HepG2 (cell line): ENCODE measurements around the gene CBX2. TPM values are rescaled to one million over a fixed set of nuclear protein-coding genes. Genes with fewer than 3 reads are reported as not detected.

ENCODE experiments used
- AHDC1 ChIP-seq: sonication (generic); formaldehyde crosslinking; IDR thresholded peaks from 2 replicates; pipeline ENCODE4 v1.5.1; 2020; ENCODE audit warnings: mild to moderate bottlenecking, missing genetic modification reagents, borderline replicate concordance
- ARHGAP35 ChIP-seq: sonication (generic); formaldehyde crosslinking; IDR thresholded peaks from 2 replicates; pipeline ENCODE4 v1.9.0; 2022; ENCODE audit warnings: mild to moderate bottlenecking, inconsistent platforms, moderate library complexity, missing genetic modification reagents, borderline replicate concordance
- BORCS8-MEF2B ChIP-seq: sonication (generic); formaldehyde crosslinking; IDR thresholded peaks from 2 replicates; pipeline ENCODE4 v1.8.0; 2022; ENCODE audit warnings: mild to moderate bottlenecking, missing genetic modification reagents
- EEA1 ChIP-seq: sonication (generic); formaldehyde crosslinking; IDR thresholded peaks from 2 replicates; pipeline ENCODE4 v1.5.1; 2020; ENCODE audit warnings: mild to moderate bottlenecking, missing genetic modification reagents, borderline replicate concordance
- FOXK2 ChIP-seq: fragments of 450-650 bp; IDR thresholded peaks from 2 replicates; pipeline ENCODE4 v1.6.1; 2016
- MAFF ChIP-seq: IDR thresholded peaks from 2 replicates; pipeline ENCODE4 v1.6.1; 2011; ENCODE audit warnings: low read depth, low read length, improper control_type of control experiment
- MIER2 ChIP-seq: IDR thresholded peaks from 2 replicates; pipeline ENCODE4 v1.6.1; 2016; ENCODE audit warnings: missing biosample characterization, missing genetic modification reagents
- NCOA1 ChIP-seq: sonication (generic); formaldehyde crosslinking; IDR thresholded peaks from 2 replicates; pipeline ENCODE4 v1.9.0; 2021; ENCODE audit warnings: missing genetic modification reagents
- NR2F2 ChIP-seq: IDR thresholded peaks from 2 replicates; pipeline ENCODE4 v1.6.1; 2012; ENCODE audit warnings: low read depth, inconsistent platforms, borderline replicate concordance
- SRF ChIP-seq: IDR thresholded peaks from 2 replicates; pipeline ENCODE4 v1.6.1; 2011; ENCODE audit warnings: mild to moderate bottlenecking, low read depth, low read length, moderate library complexity
- ZBTB4 ChIP-seq: sonication (generic); formaldehyde crosslinking; IDR thresholded peaks from 2 replicates; pipeline ENCODE4 v1.4.0; 2020; ENCODE audit warnings: missing genetic modification reagents, mild to moderate bottlenecking, borderline replicate concordance
- ZNF34 ChIP-seq: sonication (generic); formaldehyde crosslinking; IDR thresholded peaks from 2 replicates; pipeline ENCODE4 v1.4.0; 2020; ENCODE audit warnings: mild to moderate bottlenecking, missing genetic modification reagents, borderline replicate concordance
- ZNF382 ChIP-seq: sonication (generic); formaldehyde crosslinking; IDR thresholded peaks from 2 replicates; pipeline ENCODE4 v1.5.0; 2020; ENCODE audit warnings: missing genetic modification reagents, mild to moderate bottlenecking, borderline replicate concordance
- ZNF761 ChIP-seq: sonication (generic); formaldehyde crosslinking; conservative IDR thresholded peaks from 2 replicates; pipeline ENCODE4 v1.4.0; 2020; ENCODE audit warnings: mild to moderate bottlenecking, missing genetic modification reagents
- ZXDC ChIP-seq: sonication (generic); formaldehyde crosslinking; IDR thresholded peaks from 2 replicates; pipeline ENCODE4 v1.5.0; 2020; ENCODE audit warnings: mild to moderate bottlenecking, missing genetic modification reagents
- polyA plus RNA-seq, 8 experiments: library from polyadenylated mRNA; depleted of rRNA in 3 of 8; stranded (reverse) in 7 of 8; unstranded in 1 of 8; fragments of >200 nt; fragmentation: Illumina TruSeq in 4 of 8; extraction: Trizol in 4 of 8; gene quantifications; 2 replicates each; pipeline versions ENCODE4 v1.2.1 to v1.2.3, GENCODE V29; 2011 to 2016; ENCODE audit warnings: low read depth in 4 of 8, missing spikeins in 1 of 8, mixed read lengths in 1 of 8; ENCODE audit not compliant: insufficient read depth in 1 of 8
- total RNA-seq, 5 experiments: library from RNA; depleted of rRNA; stranded (reverse); fragments of >200 nt; fragmentation: Illumina TruSeq; extraction: Trizol; gene quantifications; 2 replicates each; pipeline ENCODE4 v1.2.3, GENCODE V29; 2016; ENCODE audit warnings: low read depth in 1 of 5

The CBX2 gene
- total and polyA plus RNA-seq, 2 of the 13 experiments (the other 11 are each of a cell fraction or from before 2014, with no cell fraction given): 14.5 to 31.1 TPM

GRCh38 chr17:79818026-79818758 is 40.2 kb downstream of the CBX2 start (continued):
- TF ChIP-seq AHDC1 (CRISPR knock-in tag) (peak; percentile 40; the same call in 1 of the 2 replicates), FOXK2 (no peak), ZXDC (CRISPR knock-in tag) (no peak), MAFF (no peak), EEA1 (CRISPR knock-in tag) (no peak), NCOA1 (CRISPR knock-in tag) (no peak), ZNF382 (CRISPR knock-in tag) (no peak), BORCS8-MEF2B (CRISPR knock-in tag) (peak; percentile 53; the same call in 1 of the 2 replicates), ZNF761 (no peak; the same call in 1 of the 2 replicates), ZNF34 (CRISPR knock-in tag) (no peak), NR2F2 (0 out of 2 replicates have a peak, but pooled peaks have one; percentile 13), ARHGAP35 (CRISPR knock-in tag) (no peak), SRF (no peak), MIER2 (CRISPR knock-in tag) (no peak), ZBTB4 (CRISPR knock-in tag) (peak; percentile 31; the same call in 1 of the 2 replicates)
